Right kidney (tissue), 1 donor: ENCODE measurements around the gene UBL4A.

Experiments used
- DNase-seq: peaks from one replicate; pipeline ENCODE4 v3.0.0-alpha.2; 2016

UBL4A gene

GRCh38 chrX:154464806-154465365, 21.5 kb downstream of the UBL4A start:
- DNase-seq: no peak

GRCh38 chrX:154463611-154464220, 22.7 kb downstream of the UBL4A start:
- DNase-seq: no peak

- DNase-seq: no peak
Observed at GRCh38 chrX:154462396-154462795, 24.0 kb downstream of the UBL4A start.

GRCh38 chrX:154460326-154460725, 26.1 kb downstream of the UBL4A start:
- no peak for DNase-seq

- DNase-seq: peak; percentile 34
Observed at GRCh38 chrX:154459832-154460231, 26.6 kb downstream of the UBL4A start.

GRCh38 chrX:154458954-154459778, 27.2 kb downstream of the UBL4A start:
- peak; percentile 20 for DNase-seq

- peak; percentile 47 for DNase-seq
Observed at GRCh38 chrX:154458116-154458953, 28.1 kb downstream of the UBL4A start, which contains the start of gene PLXNA3. TSS of gene PLXNA3 (plus strand) at chrX:154458281. CDS start at chrX:154460184, 1,903 bp downstream.

- peak; percentile 57 for DNase-seq
Observed at GRCh38 chrX:154457491-154458115, 28.8 kb downstream of the UBL4A start.

GRCh38 chrX:154452823-154453222, 33.6 kb downstream of the UBL4A start:
- DNase-seq: no peak

- DNase-seq: no peak
Observed at GRCh38 chrX:154450312-154450711, 36.1 kb downstream of the UBL4A start.

GRCh38 chrX:154449618-154450017, 36.8 kb downstream of the UBL4A start:
- DNase-seq: no peak

GRCh38 chrX:154448484-154448883, 37.9 kb downstream of the UBL4A start:
- DNase-seq: no peak

- no peak for DNase-seq
Observed at GRCh38 chrX:154446430-154446829, 40.0 kb downstream of the UBL4A start.

GRCh38 chrX:154445776-154446175, 40.6 kb downstream of the UBL4A start:
- no peak for DNase-seq

- no peak for DNase-seq
Observed at GRCh38 chrX:154444755-154445246, 41.6 kb downstream of the UBL4A start.

GRCh38 chrX:154443992-154444754, 42.2 kb downstream of the UBL4A start, which contains the start of gene FAM50A:
TSS of gene FAM50A (plus strand) at chrX:154444141. CDS start at chrX:154444236, 95 bp downstream.
- DNase-seq: peak; percentile 60

- DNase-seq: peak; percentile 18
Observed at GRCh38 chrX:154443479-154443910, 42.9 kb downstream of the UBL4A start.

- DNase-seq: no peak
Observed at GRCh38 chrX:154441984-154442707, 44.3 kb downstream of the UBL4A start.

GRCh38 chrX:154441564-154441963, 44.9 kb downstream of the UBL4A start:
- no peak for DNase-seq
